K562 (cell line): ENCODE data around the gene COX7A1. TPM values are rescaled to one million over a fixed set of nuclear protein-coding genes. Genes with fewer than 3 reads are reported as not detected.

Experiments
- ATAC-seq: fragments of 200-7000 bp; cut with Tn5 transposase; 3 replicates; pipeline ENCODE4 v1.9.1; 2020; ENCODE audit warnings: moderate library complexity
- BruUV-seq: library from RNA; stranded (reverse); fragments of 400-500 nt; replicated peaks from 2 replicates; lab custom pipeline; 2021; lab: Mats Ljungman, UMichigan
- CTCF ChIA-PET: fragments of 300-600 bp; formaldehyde crosslinking; extraction: SDS; loops from one replicate; lab custom pipeline; 2021; ENCODE audit warnings: low intra/inter-chr PET ratio; lab: Yijun Ruan, JAX
- POLR2A ChIA-PET: fragments of 300-600, 350-650 bp; sonication (Branson Sonifier 250); formaldehyde crosslinking; extraction: SDS; loops from one replicate; lab custom pipeline; 2021; ENCODE audit warnings: antibody characterized with exemption, inconsistent platforms; lab: Yijun Ruan, JAX
- DNase-seq, 4 experiments: peaks; one replicate each; pipeline versions ENCODE4 v3.0.0 to v3.0.0-alpha.2; 2011 to 2018; ENCODE audit warnings: low spot score in 3 of 4, mixed read lengths in 3 of 4; ENCODE audit errors: extremely low read depth in 1 of 4
- FAIRE-seq: peaks from 2 replicates; lab custom pipeline; 2011; peaks lifted over from hg19 to GRCh38; lab: Jason Lieb, UNC
- H2AFZ ChIP-seq: 2 replicates; pipeline ENCODE4 v1.6.0; 2011; ENCODE audit warnings: low read depth, low read length, control low read depth, inconsistent platforms
- H3K27ac ChIP-seq: fragments of 200-600 bp; 3 replicates; pipeline ENCODE4 v1.8.0; 2011; ENCODE audit warnings: low read depth, mild to moderate bottlenecking, control low read depth, inconsistent platforms, low read length, moderate library complexity, mixed read lengths; ENCODE audit errors: extremely low read depth
- H3K27me3 ChIP-seq, 2 experiments: fragments of 300-600 bp in 1 of 2; 2 replicates in 1 of 2; 3 replicates in 1 of 2; pipeline versions ENCODE4 v1.6.0 to v1.8.0; 2011; ENCODE audit warnings: inconsistent platforms in 2 of 2, low read length in 2 of 2, mild to moderate bottlenecking in 1 of 2, mixed read lengths in 1 of 2, moderate library complexity in 1 of 2; ENCODE audit not compliant: control insufficient read depth in 2 of 2, insufficient read depth in 2 of 2
- H3K36me3 ChIP-seq: fragments of 300-600 bp; 3 replicates; pipeline ENCODE4 v1.8.0; 2011; ENCODE audit warnings: mild to moderate bottlenecking, low read length, inconsistent platforms; ENCODE audit not compliant: control insufficient read depth, insufficient read depth
- H3K4me1 ChIP-seq, 2 experiments: fragments of 200-600 bp in 1 of 2; replicated peaks in 1 of 2; 2 replicates in 1 of 2; 3 replicates in 1 of 2; pipeline versions ENCODE4 v1.5.1 to v1.8.0; 2011; ENCODE audit warnings: inconsistent platforms in 2 of 2, low read length in 2 of 2, mild to moderate bottlenecking in 1 of 2, mixed read lengths in 1 of 2, moderate library complexity in 1 of 2; ENCODE audit not compliant: control insufficient read depth in 2 of 2, insufficient read depth in 2 of 2
- H3K4me2 ChIP-seq: 2 replicates; pipeline ENCODE4 v1.6.1; 2011; ENCODE audit warnings: low read length, control low read depth, inconsistent platforms, mixed read lengths; ENCODE audit not compliant: insufficient read depth
- H3K4me3 ChIP-seq: fragments of 200-600 bp; sonication (generic), shearing (Covaris generic); 2 replicates; pipeline ENCODE4 v1.5.1; 2016; ENCODE audit warnings: control low read depth, inconsistent platforms
- H3K79me2 ChIP-seq: fragments of 200-600 bp; 3 replicates; pipeline ENCODE4 v1.8.0; 2011; ENCODE audit warnings: low read length, inconsistent platforms; ENCODE audit not compliant: control insufficient read depth, insufficient read depth
- H3K9ac ChIP-seq, 2 experiments: 2 replicates each; pipeline versions ENCODE4 v1.6.0 to v1.6.1; 2011; ENCODE audit warnings: low read depth in 2 of 2, low read length in 2 of 2, control low read depth in 1 of 2, inconsistent platforms in 1 of 2, mild to moderate bottlenecking in 1 of 2, mixed read lengths in 1 of 2; ENCODE audit not compliant: insufficient read depth in 1 of 2
- H3K9me1 ChIP-seq: one replicate; pipeline ENCODE4 v1.6.0; 2011; ENCODE audit warnings: inconsistent platforms, mild to moderate bottlenecking, low read length, moderate library complexity; ENCODE audit not compliant: control insufficient read depth, insufficient read depth
- H3K9me3 ChIP-seq: replicated peaks from 2 replicates; pipeline ENCODE4 v1.5.1; 2011; ENCODE audit warnings: low read depth, low read length, inconsistent platforms; ENCODE audit not compliant: control insufficient read depth, insufficient read depth
- H4K20me1 ChIP-seq: replicated peaks from 2 replicates; pipeline ENCODE4 v1.6.1; 2011; ENCODE audit warnings: low read length, inconsistent platforms, mixed read lengths; ENCODE audit not compliant: control insufficient read depth, insufficient read depth
- BCOR ChIP-seq: fragments of 450-650 bp; IDR thresholded peaks from 2 replicates; pipeline ENCODE4 v1.6.1; 2016
- KDM1A ChIP-seq, 2 experiments: fragments of 450-650 bp; IDR thresholded peaks; 2 replicates each; pipeline ENCODE4 v1.6.1; 2016; ENCODE audit warnings: mild to moderate bottlenecking in 2 of 2
- RBM25 ChIP-seq: fragments of 200-400 bp; formaldehyde crosslinking; IDR thresholded peaks from 2 replicates; pipeline ENCODE4 v1.6.1; 2018; ENCODE audit warnings: low read length, low read depth, moderate library complexity; ENCODE audit not compliant: severe bottlenecking
- ZFP36 ChIP-seq: fragments of 150-350 bp; IDR thresholded peaks from 2 replicates; pipeline ENCODE4 v1.6.1; 2018; ENCODE audit warnings: low read length, low read depth; ENCODE audit not compliant: partially characterized antibody
- ZNF699 ChIP-seq: fragments of 250-450 bp; sonication (Bioruptor Pico); IDR thresholded peaks from 2 replicates; pipeline ENCODE4 v1.8.0; 2021; ENCODE audit warnings: mild to moderate bottlenecking, moderate library complexity; ENCODE audit not compliant: insufficient replicate concordance
- WGBS: fragments of 100-300 bp; shearing (Covaris generic); methylation state at CpG from one replicate; pipeline ENCODE4 v1.1.6; 2016; ENCODE audit warnings: low coverage, mixed read lengths; ENCODE audit not compliant: insufficient coverage; ENCODE audit errors: missing lambda C conversion rate; 5-methylcytosine and 5-hydroxymethylcytosine counted together
- in situ Hi-C: fragments of 300-500 bp; cut with MboI; formaldehyde crosslinking; loops from 4 replicates; pipeline ENCODE4 v1.15.0; 2018; ENCODE audit warnings: inconsistent platforms, mixed read lengths
- intact Hi-C: fragments of 100-400 bp; cut with micrococcal nuclease; formaldehyde crosslinking; loops from 2 replicates; pipeline ENCODE4 v1.14.2; 2022
- polyA plus RNA-seq, 8 experiments: library from polyadenylated mRNA; depleted of rRNA in 4 of 8; stranded (reverse) in 5 of 8; unstranded in 3 of 8; fragments of >200 nt; fragmentation: Nextera tagmentation in 2 of 8; fragmentation: Illumina TruSeq in 1 of 8; extraction: Ambion mirVana in 2 of 8; extraction: Trizol in 1 of 8; gene quantifications; 2 replicates each; pipeline versions ENCODE4 v1.2.1 to v1.2.3, GENCODE V29; 2011 to 2014; ENCODE audit warnings: inconsistent platforms in 1 of 8, missing spikeins in 1 of 8
- total RNA-seq, 7 experiments: library from RNA; depleted of rRNA in 6 of 7; stranded (reverse); fragments of >200 nt in 6 of 7; fragmentation: Illumina TruSeq in 2 of 7; extraction: Trizol in 2 of 7; gene quantifications; 2 replicates each; pipeline versions ENCODE4 v1.2.1 to v1.2.3, GENCODE V29; 2011 to 2021; ENCODE audit warnings: low replicate concordance in 1 of 7

The COX7A1 gene
- total and polyA plus RNA-seq, 9 of the 15 experiments (the other 6 are each of a cell fraction or from before 2014, with no cell fraction given) = 0.08 TPM; not detected in 8

- POLR2A ChIA-PET = interaction anchor here (0.7 to 1.1 kb wide), 4 partner anchors 9 to 110 kb away, joined by 3 to 4 read pairs (median 3); no protein-coding TSS in a partner anchor
- Histone ChIP-seq H4K20me1 (no peaks in the 10 kb centered on the region; the same call in 1 of the 2 replicates), H3K9me1 (peaks cover 3% of the 10 kb centered on the region), H3K79me2 (peaks cover 14% of the 10 kb centered on the region), H3K4me2 (no peak within 1 kb of the TSS), H3K4me1 (peaks cover 5 to 32% of the 10 kb centered on the region in 2 experiments; a peak in 3 of 5 replicates), H3K9me3 (no peaks in the 10 kb centered on the region), H3K9ac (peak within 1 kb of the TSS in 1 of 2 experiments; percentile 48; a peak in 2 of 4 replicates), H3K27me3 (no peaks in the 10 kb centered on the region), H3K36me3 (peaks cover 34% of the 10 kb centered on the region; the same call in 2 of the 3 replicates), H2AFZ (no peak within 1 kb of the TSS), H3K4me3 (no peak within 1 kb of the TSS), H3K27ac (no peak within 1 kb of the TSS)
- ATAC-seq (no peak), DNase-seq (no peak), FAIRE-seq (no peak)
- in situ Hi-C loops = no loop called here
- no TSS peak for BruUV-seq
- 17% methylated on average over 1 of the region's 1 CpG for WGBS
- CTCF ChIA-PET = no interaction called here
- intact Hi-C loops = loop anchor here (5.0 to 10.0 kb wide), 2 partner anchors 48 to 116 kb away; partner anchors contain the start of gene SDHAF1
- peak; percentile 48 for TF ChIP-seq RBM25
- 0 out of 2 replicates have a peak, but pooled peaks have one; percentile 33 for TF ChIP-seq BCOR
- TF ChIP-seq ZFP36 = peak; percentile 80
- TF ChIP-seq KDM1A (IDR thresholded peaks at IDR 0.05) = peak; percentile 28 to 41; a peak in 2 of 4 replicates
- TF ChIP-seq ZNF699 (CRISPR knock-in tag) = no peak
Observed at GRCh38 chr19:36110487-36111199, 41.6 kb downstream of the COX7A1 start, which contains the start of gene OVOL3. TSS of gene OVOL3 (plus strand) at chr19:36111143. CDS start at chr19:36111203, 60 bp downstream.
